Stimulated activated CD4-positive, alpha-beta T cell treated with anti-CD3 and anti-CD28 coated beads, TNF-alpha, amount 100 ng/mL, for 1 hour (primary cell): ENCODE measurements around the gene ARFRP1.

Source experiments
- DNase-seq, 3 donors: peaks; one replicate each; pipeline ENCODE4 v3.0.0-alpha.2; 2020; ENCODE audit warnings: low read depth in 3 of 3, low spot score in 1 of 3

ARFRP1 gene

DNA sequence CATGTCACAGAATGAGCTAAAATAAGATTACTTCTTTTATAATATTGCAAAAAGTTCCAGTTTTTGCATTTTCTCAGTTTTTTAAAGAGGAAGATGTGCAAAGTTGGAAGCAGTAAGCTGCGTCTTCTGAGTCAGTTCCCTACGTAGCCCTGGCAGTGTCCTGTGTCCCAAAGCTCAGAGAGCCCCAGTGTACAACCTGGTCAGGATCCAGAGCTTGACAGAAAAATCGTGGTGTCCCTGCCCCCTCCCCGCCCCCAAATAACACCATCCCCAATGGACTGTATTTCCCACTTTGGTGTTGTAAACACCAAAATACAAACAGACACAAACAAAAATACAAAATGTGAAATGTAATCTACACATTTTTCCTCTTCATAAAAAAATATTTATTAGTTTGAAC is 36.4 kb upstream of the ARFRP1 start:
- no peak for DNase-seq

- DNase-seq = no peak
These were observed 35.6 kb upstream of the ARFRP1 start for GRCh38 chr20:63743210-63743970.

GRCh38 chr20:63742381-63743024 is 34.7 kb upstream of the ARFRP1 start:
- no peak for DNase-seq

- no peak for DNase-seq
These were observed 34.1 kb upstream of the ARFRP1 start for GRCh38 chr20:63741676-63742380.

GRCh38 chr20:63741354-63741675 is 33.5 kb upstream of the ARFRP1 start:
- no peak for DNase-seq

- DNase-seq = no peak
These were observed 33.0 kb upstream of the ARFRP1 start for GRCh38 chr20:63740627-63741353.

- DNase-seq = no peak
These were observed 32.4 kb upstream of the ARFRP1 start for GRCh38 chr20:63740070-63740626.

DNA sequence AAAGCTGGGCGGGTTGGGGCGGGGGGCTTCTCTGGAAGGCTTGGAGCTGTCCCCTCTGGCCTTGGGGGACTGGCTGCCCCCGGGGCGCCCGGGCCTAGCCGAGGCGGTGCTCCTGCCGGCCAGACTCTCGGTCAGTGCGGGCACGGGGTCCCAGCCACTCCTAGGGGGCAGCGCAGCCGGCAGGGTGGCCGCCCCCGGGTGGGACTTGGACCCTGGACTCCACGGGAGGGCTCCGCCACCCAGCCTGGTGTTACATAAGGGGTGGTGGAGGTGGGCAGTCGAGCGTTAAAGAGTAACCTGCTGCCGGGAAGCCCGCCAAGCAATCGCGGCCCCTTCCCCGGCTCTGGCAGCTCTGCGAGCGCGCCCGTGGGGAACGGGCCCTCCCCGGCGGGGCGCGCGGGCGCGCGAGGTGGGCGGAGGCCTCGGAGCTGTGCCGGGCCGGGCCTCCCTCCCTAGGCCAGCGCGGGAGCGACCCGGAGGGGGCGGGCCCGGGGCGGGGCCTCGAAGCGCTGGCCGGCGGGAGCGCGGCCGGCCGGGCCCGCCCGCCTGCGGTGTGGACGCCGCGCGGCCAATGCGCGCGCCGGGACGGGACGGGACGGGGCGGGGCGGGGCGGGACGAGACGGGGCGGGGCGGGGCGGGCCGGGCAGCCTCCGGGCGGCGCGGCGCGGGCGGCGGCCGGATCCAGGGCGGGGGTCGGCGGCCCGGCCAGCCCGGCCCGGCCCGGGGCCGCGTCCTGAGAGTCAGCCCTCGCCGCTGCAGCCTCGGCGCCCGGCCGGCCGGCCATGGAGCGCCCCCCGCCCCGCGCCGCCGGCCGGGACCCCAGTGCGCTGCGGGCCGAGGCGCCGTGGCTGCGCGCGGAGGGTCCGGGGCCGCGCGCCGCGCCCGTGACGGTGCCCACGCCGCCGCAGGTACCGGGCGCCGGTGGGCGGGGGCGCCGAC is 31.6 kb upstream of the ARFRP1 start, which contains the start of gene SLC2A4RG:
TSS of gene SLC2A4RG (plus strand) at position 647 of the 940 bp plus-strand sequence. CDS start at position 784, 137 bp downstream.
- DNase-seq = no peak

DNA sequence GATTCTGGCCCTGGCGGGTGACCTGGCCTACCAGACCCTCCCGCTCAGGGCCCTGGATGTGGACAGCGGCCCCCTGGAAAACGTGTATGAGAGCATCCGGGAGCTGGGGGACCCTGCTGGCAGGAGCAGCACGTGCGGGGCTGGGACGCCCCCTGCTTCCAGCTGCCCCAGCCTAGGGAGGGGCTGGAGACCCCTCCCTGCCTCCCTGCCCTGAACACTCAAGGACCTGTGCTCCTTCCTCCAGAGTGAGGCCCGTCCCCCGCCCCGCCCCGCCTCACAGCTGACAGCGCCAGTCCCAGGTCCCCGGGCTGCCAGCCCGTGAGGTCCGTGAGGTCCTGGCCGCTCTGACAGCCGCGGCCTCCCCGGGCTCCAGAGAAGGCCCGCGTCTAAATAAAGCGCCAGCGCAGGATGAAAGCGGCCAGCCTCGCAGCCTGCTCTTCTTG is 30.9 kb upstream of the ARFRP1 start:
- DNase-seq = no peak

DNA sequence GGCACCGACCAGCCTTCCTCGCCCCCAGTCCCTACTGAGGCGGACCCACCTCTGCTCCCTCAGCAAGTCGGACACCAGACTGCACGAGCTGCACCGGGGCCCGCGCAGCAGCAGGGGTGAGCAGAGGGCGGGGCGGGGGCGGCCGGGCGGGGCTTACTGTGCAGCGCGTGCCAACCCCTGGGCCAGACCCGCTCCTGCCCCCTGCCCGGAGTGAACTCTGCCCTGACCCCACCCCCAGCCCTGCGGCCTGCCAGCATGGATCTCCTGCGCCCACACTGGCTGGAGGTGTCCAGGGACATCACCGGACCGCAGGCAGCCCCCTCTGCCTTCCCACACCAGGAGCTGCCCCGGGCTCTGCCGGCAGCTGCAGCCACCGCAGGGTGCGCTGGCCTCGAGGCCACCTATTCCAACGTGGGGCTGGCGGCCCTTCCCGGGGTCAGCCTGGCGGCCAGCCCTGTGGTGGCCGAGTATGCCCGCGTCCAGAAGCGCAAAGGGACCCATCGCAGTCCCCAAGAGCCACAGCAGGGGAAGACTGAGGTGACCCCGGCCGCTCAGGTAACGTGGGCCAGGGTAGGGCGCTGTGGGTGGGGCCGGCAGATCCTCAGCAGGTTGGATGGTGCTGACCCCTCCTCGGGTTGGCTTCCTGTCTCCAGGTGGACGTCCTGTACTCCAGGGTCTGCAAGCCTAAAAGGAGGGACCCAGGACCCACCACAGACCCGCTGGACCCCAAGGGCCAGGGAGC is 30.3 kb upstream of the ARFRP1 start:
- DNase-seq = no peak

DNA sequence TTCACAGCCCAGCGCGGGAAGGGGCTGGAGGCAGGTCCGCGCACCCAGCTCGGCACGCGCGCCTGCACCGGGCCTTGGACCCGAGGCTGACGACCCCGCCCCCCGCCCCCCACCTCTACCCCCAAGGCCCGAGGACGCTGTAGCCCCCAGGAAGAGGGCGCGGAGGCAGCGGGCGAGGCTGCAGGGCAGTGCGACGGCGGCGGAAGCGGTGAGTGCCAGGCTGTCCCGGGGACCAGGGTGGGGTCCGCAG is 29.8 kb upstream of the ARFRP1 start:
- DNase-seq = no peak

DNA sequence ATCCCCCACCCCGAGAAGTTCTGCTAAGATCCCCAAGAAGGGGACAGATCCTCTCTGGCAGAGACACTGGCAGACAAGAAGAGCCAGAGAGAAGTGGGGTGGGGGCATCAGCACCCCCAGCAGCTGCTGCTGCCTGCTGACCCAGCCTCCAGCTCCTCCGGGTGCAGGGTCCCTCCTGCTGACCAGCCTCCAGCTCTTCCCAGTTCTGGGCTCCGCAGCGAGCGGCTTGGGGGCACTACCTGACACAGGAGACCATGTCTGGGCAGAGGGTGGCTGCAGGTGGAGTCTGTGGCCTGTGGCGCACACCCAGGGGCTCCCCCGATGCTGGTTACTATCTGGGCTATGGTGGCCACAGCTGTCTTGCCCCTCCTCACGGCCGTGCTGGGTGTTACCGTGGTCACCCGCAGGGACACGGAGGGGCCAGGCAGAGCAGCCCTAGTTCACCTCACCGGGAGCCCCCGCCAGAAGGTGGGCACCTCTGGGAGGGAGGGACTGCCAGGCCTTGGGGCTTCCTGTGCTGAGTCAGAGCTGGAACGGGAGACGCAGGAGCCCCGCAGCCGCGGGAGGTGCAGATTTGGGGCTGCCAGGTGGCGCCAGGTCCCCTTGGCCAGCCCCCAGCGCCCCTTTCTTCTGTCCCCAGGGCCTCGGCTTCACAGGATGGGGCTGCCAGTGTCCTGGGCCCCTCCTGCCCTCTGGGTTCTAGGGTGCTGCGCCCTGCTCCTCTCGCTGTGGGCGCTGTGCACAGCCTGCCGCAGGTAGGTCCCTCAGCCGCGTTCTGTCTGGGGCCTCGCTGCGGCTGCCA is 29.3 kb upstream of the ARFRP1 start:
- DNase-seq = no peak

- peak in 2 of 3 donors; percentile 46 to 60 for DNase-seq
These were observed 28.3 kb upstream of the ARFRP1 start, which contains the start of gene LIME1 for GRCh38 chr20:63735859-63736718. Gene LIME1 (plus strand): TSS chr20:63736664. CDS start chr20:63737550, 886 bp downstream.

GRCh38 chr20:63734946-63735858 is 27.4 kb upstream of the ARFRP1 start:
- DNase-seq = no peak

DNA sequence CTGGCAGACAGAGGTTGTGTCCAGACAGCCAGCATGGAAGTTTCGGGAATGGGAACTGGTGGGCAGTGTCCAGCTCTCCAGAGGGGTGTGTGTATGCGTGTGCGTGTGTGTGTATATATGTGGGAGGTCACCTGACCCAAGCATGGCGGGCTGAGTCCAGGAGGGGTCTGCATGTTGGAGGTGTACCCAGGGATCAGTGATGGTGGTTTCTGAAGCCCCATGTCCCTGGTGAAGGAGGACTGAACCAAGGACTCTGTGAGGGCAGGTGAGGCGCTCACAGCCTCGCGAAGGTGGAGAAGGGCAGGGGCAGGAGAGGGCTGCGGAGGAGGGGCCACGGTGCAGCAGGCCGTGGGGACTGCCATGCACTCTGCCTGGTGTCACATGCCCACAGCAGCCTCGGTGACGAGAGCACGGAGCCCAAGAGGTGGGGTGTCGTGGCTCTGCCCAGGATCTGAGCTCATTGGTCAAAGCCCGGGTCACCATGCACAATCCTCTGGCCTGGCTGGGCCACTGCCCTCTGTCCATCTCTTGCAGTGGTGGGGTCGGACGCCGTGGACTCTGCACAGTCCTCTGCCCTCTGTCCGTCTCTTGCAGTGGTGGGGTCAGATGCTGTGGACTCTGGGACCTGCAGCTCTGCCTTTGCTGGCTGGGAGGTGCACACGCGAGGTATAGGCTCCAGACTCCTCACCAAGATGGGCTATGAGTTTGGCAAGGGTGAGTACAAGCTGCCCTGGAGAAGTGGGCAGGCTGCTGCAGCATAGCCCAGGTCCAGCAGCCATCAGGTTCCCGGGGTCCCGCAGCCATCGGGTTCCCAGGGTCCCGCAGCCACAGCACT is 26.6 kb upstream of the ARFRP1 start:
- no peak for DNase-seq

- no peak for DNase-seq
These were observed 25.9 kb upstream of the ARFRP1 start for GRCh38 chr20:63733579-63734081.
